Activated CD8-positive, alpha-beta memory T cell treated with anti-CD3 and anti-CD28 coated beads for 36 hours (primary cell): ENCODE measurements around the gene SYT4. TPM values are rescaled to one million over a fixed set of nuclear protein-coding genes. Genes with fewer than 3 reads are reported as not detected.
"Not testable (repeated sequence)": the region's sequence is repeated elsewhere in the genome, so short reads cannot be mapped to it uniquely, and the experiment has no call there.

Source experiments
- CTCF ChIA-PET: fragments of 350-600 bp; sonication (Branson Sonifier 250); formaldehyde crosslinking; loops from one replicate; lab custom pipeline; 2021; ENCODE audit warnings: antibody characterized with exemption; lab: Charles Lee
- POLR2A ChIA-PET: fragments of 350-600 bp; sonication (Branson Sonifier 250); formaldehyde crosslinking; loops from one replicate; lab custom pipeline; 2021; ENCODE audit warnings: antibody characterized with exemption; lab: Charles Lee
- total RNA-seq, 2 experiments: library from RNA; stranded (reverse); gene quantifications; one replicate each; pipeline ENCODE4 v1.2.3, GENCODE V29; 2021

Gene SYT4
- total RNA-seq = not detected

GRCh38 chr18:43277164-43277600 lies at the start of gene SYT4:
TSS of gene SYT4 (minus strand) at chr18:43277490. CDS start at chr18:43277281, 209 bp downstream.
- CTCF ChIA-PET = no interaction called here

GRCh38 chr18:43322132-43322531 lies 44.8 kb upstream of the SYT4 start:
- POLR2A ChIA-PET = no interaction called here
- CTCF ChIA-PET = no interaction called here

More at GRCh38 chr18:43277164-43277600, at the start of gene SYT4:
- POLR2A ChIA-PET = no interaction called here

GRCh38 chr18:43314941-43315340 lies 37.7 kb upstream of the SYT4 start:
- CTCF ChIA-PET = no interaction called here
- POLR2A ChIA-PET = no interaction called here

GRCh38 chr18:43312891-43313290 lies 35.6 kb upstream of the SYT4 start:
- POLR2A ChIA-PET = no interaction called here
- CTCF ChIA-PET = no interaction called here

GRCh38 chr18:43310239-43310638 lies 32.9 kb upstream of the SYT4 start:
- CTCF ChIA-PET = no interaction called here
- POLR2A ChIA-PET = no interaction called here

- POLR2A ChIA-PET = no interaction called here
- CTCF ChIA-PET = no interaction called here
These were observed 26.1 kb upstream of the SYT4 start for GRCh38 chr18:43303376-43303775.

GRCh38 chr18:43286187-43286586 lies 8.9 kb upstream of the SYT4 start:
- POLR2A ChIA-PET = not testable (repeated sequence)

GRCh38 chr18:43283299-43283698 lies 6.0 kb upstream of the SYT4 start:
- POLR2A ChIA-PET = no interaction called here
- CTCF ChIA-PET = interaction anchor here (0.6 kb wide), 1 partner anchor 1169 kb away, joined by 3 read pairs; no protein-coding TSS in a partner anchor

More at GRCh38 chr18:43286187-43286586, 8.9 kb upstream of the SYT4 start:
- CTCF ChIA-PET = not testable (repeated sequence)

GRCh38 chr18:43279015-43279744 lies 1.9 kb upstream of the SYT4 start:
- ChIA-PET POLR2A (no interaction called here), CTCF (no interaction called here)

GRCh38 chr18:43278355-43278754 lies 1.1 kb upstream of the SYT4 start:
- POLR2A ChIA-PET = no interaction called here
- CTCF ChIA-PET = no interaction called here

- ChIA-PET POLR2A (no interaction called here), CTCF (no interaction called here)
These were observed 799 bp downstream of the SYT4 start for GRCh38 chr18:43276491-43276890.

- CTCF ChIA-PET = no interaction called here
- POLR2A ChIA-PET = no interaction called here
These were observed 1.7 kb downstream of the SYT4 start for GRCh38 chr18:43275546-43275945.

- ChIA-PET CTCF (interaction anchor here (2.0 kb wide), 1 partner anchor 1160 kb away, joined by 5 read pairs; no protein-coding TSS in a partner anchor), POLR2A (no interaction called here)
These were observed 2.8 kb downstream of the SYT4 start for GRCh38 chr18:43274526-43274925.

GRCh38 chr18:43271593-43272432 lies 5.5 kb downstream of the SYT4 start:
- CTCF ChIA-PET = interaction anchor here (1.2 to 2.0 kb wide), 3 partner anchors 972 to 1164 kb away, joined by 3 to 6 read pairs (median 6); no protein-coding TSS in a partner anchor
- POLR2A ChIA-PET = no interaction called here

GRCh38 chr18:43267818-43268217 lies 9.5 kb downstream of the SYT4 start:
- ChIA-PET POLR2A (no interaction called here), CTCF (no interaction called here)

GRCh38 chr18:43265465-43265864 lies 11.8 kb downstream of the SYT4 start:
- ChIA-PET POLR2A (no interaction called here), CTCF (no interaction called here)

- ChIA-PET POLR2A (no interaction called here), CTCF (no interaction called here)
These were observed 28.6 kb downstream of the SYT4 start for GRCh38 chr18:43248610-43249249.

GRCh38 chr18:43247944-43248343 lies 29.3 kb downstream of the SYT4 start:
- POLR2A ChIA-PET = no interaction called here
- CTCF ChIA-PET = no interaction called here

GRCh38 chr18:43238429-43238828 lies 38.9 kb downstream of the SYT4 start:
- CTCF ChIA-PET = no interaction called here
- POLR2A ChIA-PET = no interaction called here

GRCh38 chr18:43236921-43237320 lies 40.4 kb downstream of the SYT4 start:
- ChIA-PET POLR2A (no interaction called here), CTCF (no interaction called here)
